T-helper 9 cell (primary cell): ENCODE data around the gene CYP4F22.
"Not testable (repeated sequence)": the region's sequence is repeated elsewhere in the genome, so short reads cannot be mapped to it uniquely, and the experiment has no call there.

Source experiments
- DNase-seq: peaks from one replicate; pipeline ENCODE4 v3.0.0-alpha.2; 2020
- total RNA-seq, 2 donors: gene quantifications; one replicate each; lab custom pipeline; 2026; lab: John Stamatoyannopoulos, UW

Gene CYP4F22
- 3.1 to 3.4 reads per million in 2 donors for total RNA-seq

DNA sequence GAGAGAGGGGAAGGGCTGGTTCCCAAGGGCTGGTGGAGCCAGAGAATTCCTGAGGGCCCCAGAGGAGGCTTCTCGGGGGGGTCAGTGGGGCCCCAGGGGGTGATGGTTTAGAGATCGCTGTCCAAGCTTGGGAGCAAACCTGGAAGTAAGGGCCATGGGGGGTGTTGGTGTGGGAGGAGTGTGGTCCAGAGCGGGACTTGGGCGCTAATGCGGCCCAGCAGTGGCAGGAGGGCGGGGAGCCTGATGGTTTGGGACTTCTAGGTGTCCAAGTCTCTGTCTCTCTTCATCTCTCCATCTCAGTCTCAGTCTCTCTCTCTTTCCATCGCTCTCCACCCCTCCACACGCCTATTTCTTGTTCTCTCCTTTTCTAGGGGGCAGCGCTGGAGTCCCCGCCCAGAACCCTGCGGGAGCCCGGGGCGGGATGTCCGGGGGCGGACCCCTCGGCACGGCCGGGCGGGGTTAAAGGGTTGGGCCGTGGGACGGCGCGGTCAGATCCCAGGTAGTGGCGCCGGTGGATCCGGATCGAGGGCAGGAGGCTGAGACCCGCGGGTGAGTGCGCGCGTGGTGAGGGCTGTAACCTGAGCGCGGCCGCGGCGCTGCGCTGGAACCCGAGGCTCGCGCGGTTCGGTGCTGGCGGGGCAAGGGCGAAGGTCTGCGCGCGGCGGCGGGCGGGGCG lies at the start of gene CYP4F22:
TSS of gene CYP4F22 (plus strand) at position 491 of the 676 bp plus-strand sequence. CDS start 16,812 bp downstream, outside the sequence.
- peak; percentile 11 for DNase-seq

GRCh38 chr19:15461694-15462093 lies 46.6 kb upstream of the CYP4F22 start:
- DNase-seq, result no peak

DNA sequence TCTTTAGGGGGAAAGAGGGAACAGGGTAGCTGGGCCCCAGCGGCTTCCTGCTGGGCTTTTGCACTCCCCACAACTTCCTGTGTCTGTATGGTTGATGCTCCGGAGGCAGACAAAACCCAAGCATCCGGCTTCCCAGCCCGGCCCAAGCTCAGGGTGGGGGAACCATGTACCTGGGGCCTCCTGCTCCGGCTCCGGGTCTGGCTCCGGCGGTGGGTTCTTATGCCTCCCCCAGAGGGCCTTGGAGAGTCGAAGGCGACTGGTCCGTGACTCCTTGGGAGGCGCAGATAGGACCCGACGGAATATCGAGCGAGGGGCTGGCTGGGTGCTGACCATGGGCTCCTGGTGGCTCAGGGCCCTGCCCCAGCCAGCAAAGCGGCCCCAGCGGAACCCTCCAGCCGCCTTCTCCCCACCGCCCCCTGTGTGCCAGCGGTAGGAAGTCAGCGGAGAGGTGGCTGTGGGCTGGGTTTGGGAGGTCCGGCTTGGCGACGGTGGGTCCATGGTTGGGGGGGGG lies 44.4 kb upstream of the CYP4F22 start:
- DNase-seq, result peak; percentile 69

- peak; percentile 60 for DNase-seq
Measured at GRCh38 chr19:15464394-15465385, 43.6 kb upstream of the CYP4F22 start, which contains the start of gene RASAL3. Gene RASAL3 (minus strand): TSS chr19:15464544. CDS start chr19:15464358, 186 bp downstream.

GRCh38 chr19:15466851-15467733 lies 41.2 kb upstream of the CYP4F22 start:
- DNase-seq, result peak; percentile 16

DNA sequence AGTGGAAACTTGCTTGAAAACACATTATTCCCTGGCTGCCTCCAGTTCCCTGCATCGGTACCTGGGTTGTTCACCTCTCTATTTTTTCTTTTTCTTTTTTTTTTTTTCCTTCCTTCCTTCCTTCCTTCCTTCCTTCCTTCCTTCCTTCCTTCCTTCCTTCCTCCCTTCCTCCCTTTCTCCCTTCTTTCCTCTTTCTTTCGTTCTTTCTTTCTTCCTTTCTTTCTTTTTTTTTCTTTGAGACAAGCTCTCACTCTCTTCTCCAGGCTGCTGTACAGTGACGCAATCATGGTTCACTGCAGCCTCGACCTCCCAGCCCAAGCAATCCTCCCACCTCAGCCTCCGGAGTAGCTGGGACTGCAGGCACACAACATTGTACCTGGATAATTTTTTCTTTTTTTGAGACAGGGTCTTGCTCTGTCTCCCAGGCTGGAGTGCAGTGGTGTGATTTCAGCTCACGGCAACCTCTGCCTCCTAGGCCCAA lies 40.6 kb upstream of the CYP4F22 start:
- no peak for DNase-seq

DNA sequence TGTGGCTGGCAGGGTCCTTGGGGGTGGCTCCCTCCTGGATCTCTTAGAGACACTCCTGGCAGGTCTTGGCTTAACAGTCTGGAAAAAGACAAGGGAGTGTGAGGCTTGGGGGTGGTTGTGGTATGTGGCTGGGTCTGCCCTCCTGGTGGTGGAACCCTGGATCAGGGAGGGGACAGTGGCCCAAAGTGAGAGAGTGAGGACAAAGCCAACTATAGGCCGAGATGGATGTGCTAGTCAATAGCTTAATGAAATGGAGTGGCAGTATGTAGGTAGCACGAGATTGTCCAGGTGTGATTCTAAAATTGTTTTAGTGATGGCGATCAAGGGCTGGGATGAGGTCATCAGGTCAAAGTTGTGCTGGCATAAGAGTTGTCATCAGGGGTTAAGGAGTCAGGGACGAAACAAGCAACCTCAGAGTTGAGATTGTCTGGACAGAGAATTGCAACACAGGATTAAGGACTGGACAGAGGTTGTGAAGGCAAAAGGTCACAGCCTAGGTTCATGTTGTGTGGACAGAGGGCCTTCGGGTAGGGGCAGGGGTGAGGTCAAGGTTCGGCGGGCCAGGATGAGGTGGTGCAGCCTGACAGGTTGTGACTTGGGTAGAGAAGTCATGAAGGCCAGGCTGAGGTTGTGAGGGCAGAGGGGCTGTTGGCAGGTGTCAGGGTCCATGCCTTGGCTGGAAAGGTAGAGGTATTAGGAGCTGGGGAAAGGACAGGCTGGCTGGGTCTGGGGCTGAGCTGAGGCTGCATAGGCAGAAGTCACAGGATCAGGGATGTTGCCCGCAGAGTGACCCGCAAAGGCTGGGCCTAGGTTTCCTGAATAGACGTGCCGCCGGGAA lies 39.4 kb upstream of the CYP4F22 start:
- no peak for DNase-seq

DNA sequence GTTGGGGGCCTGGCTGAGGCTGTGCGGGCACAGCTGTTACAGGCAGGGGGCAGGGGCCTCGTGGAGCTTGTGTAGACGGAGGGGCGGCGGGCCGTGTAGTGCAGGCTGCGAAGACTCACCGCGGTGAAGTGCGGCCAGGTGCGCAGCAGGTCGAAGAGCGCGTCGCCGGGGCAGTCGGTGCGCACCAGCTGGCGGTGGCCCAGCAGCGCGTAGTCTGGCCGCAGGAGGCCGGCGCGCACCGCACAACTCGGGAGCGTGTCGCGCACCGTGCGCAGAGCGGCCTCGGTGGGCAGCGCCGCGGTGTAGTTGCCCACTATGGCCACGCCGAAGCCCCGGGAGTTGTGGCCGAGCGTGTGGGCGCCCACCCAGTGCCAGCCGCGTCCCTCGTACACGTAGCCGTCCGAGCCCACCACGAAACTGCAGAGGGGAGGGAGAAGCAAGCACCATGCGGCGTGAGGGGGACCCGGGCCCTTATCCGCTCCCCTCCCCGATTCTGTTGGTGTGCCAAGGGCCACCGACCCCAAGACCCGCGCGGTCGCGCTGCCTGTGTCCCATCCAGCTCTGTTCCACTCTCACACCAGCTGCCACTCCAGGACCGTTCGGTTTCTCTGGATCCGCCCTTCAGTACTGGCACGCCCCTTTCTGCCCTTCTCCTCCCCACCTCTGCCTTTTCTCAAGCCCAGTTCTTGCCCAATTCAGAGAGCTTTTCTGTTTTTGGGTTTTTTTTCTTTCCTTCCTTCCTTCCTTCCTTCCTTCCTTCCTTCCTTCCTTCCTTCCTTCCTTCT lies 38.6 kb upstream of the CYP4F22 start:
- DNase-seq, result peak; percentile 17

GRCh38 chr19:15471639-15472101 lies 36.7 kb upstream of the CYP4F22 start:
- DNase-seq, result no peak

DNA sequence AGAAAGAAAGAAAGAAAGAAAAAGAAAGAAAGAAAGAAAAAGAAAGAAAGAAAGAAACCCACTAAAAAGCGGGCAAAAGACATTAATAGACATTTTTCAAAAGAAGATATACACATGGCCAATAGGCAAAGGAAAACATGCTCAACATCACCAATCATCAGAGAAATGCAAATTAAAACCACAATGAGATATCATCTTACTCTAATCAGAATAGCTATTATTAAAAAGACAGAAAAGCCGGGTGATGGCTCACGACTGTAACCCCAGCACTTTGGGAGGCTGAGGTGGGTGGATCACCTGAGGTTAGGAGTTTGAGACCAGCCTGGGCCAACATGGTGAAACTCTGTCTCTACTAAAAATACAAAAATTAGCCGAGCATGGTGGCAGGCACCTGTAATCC lies 34.5 kb upstream of the CYP4F22 start:
- DNase-seq, result not testable (repeated sequence)

GRCh38 chr19:15475169-15475568 lies 33.2 kb upstream of the CYP4F22 start:
- no peak for DNase-seq

GRCh38 chr19:15475611-15476010 lies 32.7 kb upstream of the CYP4F22 start:
- DNase-seq, result no peak

GRCh38 chr19:15476325-15476724 lies 32.0 kb upstream of the CYP4F22 start:
- DNase-seq, result no peak

DNA sequence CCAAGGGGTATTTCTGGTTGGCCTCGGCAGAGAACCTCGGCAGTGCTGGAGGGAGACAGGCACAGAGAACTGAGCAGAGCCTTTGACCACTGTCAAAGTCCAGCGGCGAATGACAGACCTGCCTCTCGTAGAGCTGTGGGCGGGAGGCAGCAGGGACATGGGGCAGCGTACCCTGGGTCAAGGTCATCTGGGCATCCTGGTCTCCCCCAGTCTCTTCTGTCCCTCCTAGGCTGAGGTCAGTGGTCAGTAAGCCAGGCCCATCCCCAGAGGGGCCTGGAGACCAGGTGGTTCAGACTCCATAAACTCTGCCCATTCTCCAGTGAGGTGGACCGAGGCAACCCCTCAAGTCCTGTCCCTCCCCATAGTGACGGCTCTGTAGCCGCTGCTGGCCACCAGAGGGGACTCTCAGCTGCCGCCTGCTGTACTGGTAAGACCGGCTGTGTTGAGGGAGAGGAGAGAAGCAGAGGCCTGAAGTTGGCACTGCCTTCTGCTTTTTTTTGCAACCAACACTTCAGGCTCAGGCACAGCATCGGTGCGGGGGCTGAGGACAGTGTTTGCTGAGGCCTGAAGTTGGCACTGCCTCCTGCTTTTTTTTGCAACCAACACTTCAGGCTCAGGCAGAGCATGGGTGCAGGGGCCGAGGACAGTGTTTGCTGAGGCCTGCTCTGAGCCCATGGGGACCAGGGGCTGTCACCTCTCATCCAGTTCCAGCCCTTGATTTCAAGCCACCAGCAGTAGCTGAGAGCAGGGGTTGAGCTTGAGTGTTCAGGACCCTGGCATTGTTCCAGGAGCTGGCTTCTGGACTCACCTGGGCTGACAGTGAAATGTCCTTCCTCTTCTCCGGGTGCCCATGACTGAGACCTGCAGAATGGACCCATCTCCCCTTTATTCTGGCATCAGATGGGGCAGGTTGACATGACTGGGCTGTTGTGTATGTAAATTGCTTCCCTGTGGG lies 28.7 kb upstream of the CYP4F22 start, which contains the start of gene PGLYRP2:
TSS of gene PGLYRP2 (minus strand) at position 111 of the 955 bp plus-strand sequence. CDS start 130 bp downstream, outside the sequence.
- DNase-seq, result no peak

- not testable (repeated sequence) for DNase-seq
Measured at GRCh38 chr19:15480996-15481395, 27.3 kb upstream of the CYP4F22 start.

GRCh38 chr19:15485768-15486167 lies 22.6 kb upstream of the CYP4F22 start:
- DNase-seq, result not testable (repeated sequence)

GRCh38 chr19:15487038-15487437 lies 21.3 kb upstream of the CYP4F22 start:
- no peak for DNase-seq

DNA sequence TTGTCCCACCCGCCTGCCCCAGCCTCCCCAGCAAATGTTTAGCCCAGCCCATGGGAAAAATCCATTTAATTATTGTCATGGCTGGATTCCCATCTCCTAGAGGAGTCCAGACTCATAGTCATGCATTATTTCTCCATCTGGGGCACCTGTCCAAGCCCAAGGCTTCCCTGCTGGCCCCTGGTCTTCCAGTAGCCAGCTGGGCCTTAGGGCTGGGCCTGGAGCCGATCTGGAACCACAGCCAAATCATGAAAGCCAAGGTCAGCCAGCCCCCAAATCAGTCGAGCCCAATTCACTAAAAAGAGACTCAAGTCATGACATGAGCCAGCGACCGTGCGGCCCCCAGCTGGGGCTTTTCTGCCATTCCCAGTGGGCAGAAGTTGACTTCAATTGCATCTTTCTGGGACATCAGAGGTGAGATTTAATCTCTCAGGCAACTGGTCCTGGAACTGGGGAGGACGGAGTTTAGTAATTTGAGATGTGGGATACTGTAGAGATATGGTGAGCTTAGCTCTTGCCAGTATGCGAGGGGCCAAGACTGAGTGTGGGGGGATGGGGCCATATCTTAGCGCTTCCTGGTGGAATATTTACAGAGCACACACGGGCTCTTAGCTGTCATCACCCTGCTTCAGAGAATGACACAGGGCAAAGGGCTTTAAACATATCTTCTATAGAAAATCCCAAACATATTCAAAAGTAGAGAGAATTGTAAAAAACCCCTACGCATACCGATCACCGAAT lies 19.7 kb upstream of the CYP4F22 start:
- no peak for DNase-seq
